HG03045 (cell line): Measurements from ENCODE around the gene SLC12A2.

Source experiments
- ATAC-seq: cut with Tn5 transposase; IDR thresholded peaks from one replicate; pipeline ENCODE4 v1.9.1; 2021; ENCODE audit warnings: mild to moderate bottlenecking, moderate library complexity; ENCODE audit not compliant: unreplicated experiment

Gene SLC12A2

DNA sequence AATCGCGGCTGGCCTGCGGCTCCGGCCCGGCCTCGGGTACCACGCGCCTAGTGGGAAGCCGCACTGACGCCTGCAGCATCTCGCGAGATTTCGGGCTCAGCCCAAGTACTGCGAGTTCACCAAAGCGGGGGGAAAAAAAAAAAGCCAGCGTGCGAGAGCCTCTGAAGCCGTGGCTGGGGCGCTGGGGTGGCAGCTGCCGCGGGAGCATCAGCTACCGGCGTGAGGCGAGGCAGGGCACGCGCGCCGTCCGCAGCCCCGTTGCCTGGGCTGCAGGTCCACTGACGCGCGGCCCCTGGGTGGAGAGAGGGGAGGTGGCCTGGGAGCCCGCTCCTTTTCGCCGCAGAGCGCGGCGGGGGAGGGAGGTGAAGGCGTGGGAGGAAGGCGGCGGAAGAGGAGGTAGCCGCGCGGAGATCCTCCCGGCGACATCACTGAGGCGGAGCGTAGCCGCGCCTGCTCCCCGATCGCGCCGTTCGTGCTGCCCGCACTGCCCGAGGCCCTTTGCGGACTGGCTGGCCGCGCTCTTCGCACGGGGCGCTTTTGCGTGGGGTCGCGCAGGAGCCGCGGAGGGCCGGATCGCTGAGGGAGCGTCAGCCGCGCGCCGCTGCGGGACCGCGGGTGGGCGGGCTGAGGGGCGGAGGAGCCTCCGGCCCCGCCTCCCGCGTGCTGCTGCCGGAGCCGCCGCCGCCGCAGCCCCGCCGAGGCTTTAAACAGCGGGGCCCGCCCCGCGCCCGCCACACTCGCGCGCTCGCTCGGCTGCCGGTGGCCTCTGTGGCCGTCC is at the start of gene SLC12A2:
SLC12A2 (plus strand) TSS at position 734 of the 778 bp plus-strand sequence. CDS start 189 bp downstream, outside the sequence.
- ATAC-seq, result peak; percentile 67

DNA sequence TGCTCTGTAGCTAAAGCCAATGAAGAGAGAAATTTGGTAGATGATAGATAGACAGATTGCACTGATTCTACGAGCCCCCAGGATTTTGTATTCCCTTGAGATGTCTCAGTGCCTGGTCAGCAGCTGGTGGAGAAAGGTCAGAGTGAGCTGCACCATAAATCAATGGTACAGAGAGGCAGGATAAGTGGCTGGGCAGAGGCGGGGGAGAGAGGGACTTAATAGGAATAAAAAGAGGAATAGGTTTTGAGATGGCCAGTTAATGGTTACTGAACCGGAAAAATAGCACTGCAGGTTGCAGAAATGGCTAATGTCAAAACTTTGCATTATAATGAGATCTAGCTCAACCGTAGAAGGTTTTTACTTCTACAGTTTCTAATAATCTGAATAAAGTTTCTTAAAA is 47.9 kb upstream of the SLC12A2 start:
- ATAC-seq, result no peak

DNA sequence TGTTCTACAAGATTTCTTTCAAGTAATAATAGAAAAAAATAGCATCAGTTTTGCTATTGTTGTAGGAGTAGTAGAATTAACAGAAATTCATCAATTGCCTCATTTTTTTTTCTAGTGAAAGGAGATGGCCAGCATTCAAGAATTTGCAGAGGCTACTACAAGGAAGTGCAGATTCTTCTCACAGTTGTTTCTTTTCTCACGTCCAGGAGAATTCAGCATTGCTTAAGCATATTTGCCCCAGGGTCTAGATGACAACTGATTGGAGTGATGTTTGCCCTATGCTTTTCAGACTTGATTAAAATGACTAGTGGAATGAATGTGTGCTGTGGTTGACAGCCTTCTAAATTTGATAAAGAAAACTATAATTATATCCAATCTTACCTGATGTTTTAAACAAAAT is 46.6 kb upstream of the SLC12A2 start:
- ATAC-seq, result no peak

DNA sequence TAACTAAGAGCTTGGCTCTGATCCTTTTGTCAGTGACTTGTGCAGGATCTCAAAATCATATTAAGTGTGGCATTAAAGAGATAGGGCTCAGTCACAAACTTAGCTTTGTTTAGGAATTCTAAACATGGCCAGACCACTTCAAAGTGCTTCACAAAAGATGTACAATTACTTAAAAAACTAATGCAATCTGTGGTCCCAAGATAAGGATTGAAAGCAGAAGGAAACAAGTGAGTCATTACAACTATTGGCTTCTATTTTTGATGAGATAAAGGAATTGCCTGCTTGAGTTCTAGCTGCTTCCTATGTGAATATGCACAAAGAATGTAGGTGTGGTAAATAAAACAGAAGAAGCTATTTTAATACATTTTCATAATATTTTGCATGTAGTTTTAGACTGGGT is 44.9 kb upstream of the SLC12A2 start:
- ATAC-seq, result no peak

DNA sequence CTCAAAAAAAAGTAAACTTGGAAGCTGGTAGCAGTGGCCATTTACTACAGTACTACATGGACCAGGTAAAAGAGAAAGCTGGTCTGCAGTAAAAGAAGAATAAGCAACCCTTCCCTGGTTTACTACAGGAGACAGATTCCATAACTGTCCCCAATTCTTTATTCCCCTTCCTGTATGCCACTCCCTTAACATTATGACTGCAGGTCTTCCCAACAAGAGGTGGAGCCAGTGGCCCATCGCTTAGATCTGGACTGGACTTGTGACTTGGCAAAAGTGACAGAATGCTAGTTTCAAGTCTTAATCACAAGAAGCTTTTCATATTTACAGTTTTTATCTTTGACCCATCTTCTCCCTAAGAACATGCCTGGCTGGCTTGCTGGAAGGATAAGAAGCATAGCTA is 42.6 kb upstream of the SLC12A2 start:
- no peak for ATAC-seq

DNA sequence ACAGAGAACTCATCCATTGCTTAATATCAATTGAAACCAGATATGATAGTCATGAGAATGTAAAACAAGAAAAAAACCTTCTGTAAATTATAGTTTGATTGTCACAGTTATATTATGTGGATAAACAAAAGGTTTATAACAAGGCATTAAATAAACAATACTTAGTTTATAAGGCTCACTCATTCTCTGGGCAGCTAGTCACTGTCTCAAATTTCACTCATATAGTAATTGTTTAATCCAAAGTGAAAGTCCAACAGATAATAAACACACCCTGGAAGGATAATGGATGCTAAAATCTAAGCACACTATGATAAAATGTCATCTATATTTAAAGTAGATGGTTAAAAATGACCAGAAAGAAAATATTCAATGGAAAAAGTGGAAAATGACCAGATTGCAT is 30.8 kb upstream of the SLC12A2 start:
- no peak for ATAC-seq

DNA sequence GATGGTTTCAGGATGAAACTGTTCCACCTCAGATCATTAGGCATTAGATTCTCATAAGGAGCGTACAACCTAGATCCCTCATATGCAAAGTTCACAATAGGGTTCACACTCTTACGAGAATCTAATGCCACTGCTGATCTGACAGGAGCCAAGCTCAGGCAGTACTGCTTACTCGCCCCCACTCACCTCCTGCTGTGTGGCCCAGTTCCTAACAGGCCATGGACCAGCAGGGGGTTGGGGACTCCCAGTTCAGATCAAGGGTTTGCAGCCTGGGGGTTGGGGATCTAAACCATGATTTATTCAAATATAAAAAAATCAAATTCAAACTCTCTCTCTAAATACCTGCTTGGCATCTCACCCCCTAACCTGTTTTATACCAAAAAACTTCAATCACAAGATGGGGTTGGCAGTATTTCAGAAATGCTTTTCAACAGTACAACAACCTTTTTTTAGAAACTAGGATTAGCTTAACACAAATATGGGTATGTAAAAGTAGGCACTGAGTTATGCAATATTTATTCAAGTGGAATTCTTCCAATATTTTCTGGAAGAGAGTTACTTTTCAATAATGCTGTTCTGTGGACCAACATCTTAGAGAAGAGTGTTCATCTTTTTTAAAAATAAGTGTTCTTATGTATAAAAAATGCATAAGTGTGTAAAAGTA is 30.1 kb upstream of the SLC12A2 start:
- ATAC-seq, result no peak

DNA sequence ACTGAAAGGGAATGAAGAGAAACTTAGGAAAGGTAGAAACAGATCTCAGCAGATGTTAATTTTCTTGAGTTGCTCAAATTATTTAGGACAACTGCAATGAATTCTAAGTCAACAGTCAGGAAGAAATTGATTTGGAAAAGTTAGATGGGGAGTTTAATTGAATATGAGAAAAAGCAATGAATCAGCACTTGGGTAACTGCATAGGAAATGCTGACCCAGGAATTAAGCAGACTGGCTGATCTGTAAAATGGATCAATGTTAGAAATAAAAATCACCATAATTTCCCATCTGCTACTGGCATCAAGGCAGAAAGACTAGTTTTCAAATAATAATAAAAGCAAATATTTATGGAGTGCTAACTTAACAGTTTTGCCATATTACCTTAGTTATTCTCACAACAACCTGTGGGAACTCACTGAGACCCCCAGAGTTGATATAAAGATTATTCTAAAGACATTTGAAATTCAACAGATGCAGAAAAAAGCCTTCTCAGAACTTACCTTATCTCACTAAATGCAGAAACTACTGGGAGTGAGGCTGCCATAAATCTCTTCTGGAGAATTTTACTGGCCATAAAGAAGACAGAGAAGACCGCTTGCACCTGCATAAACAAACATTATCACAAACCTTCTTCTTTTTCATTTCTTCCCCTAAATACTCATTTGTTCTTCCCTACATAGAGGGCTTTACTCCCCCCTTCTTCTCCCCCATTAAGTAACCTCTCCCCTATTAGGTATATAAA is 22.8 kb upstream of the SLC12A2 start:
- no peak for ATAC-seq

DNA sequence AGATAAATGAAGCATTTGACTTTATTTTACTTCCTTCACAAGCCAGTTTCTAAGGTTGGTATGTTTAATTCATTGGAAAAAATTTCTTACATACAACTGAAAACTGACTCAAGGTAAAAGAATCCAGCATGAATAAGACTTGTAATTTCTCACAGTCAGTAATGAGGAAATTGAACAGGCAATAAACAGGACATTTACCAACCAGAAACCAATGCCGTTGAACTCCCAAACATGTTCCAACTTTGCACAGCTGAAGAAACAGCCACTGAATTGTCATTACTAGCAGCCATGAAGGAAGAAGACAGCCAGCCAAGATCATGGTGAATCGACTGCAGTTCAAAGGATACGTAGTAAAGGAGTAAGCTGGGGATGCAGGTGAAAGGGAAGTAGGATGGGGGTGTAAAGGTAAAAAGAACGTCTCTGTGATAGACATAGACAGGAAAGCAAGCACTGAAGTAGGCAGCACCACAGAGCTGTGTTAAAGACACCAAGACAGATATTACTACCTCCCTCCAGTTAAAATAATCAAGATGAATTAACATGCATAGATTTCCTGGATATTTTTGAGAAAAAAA is 21.3 kb upstream of the SLC12A2 start:
- no peak for ATAC-seq

DNA sequence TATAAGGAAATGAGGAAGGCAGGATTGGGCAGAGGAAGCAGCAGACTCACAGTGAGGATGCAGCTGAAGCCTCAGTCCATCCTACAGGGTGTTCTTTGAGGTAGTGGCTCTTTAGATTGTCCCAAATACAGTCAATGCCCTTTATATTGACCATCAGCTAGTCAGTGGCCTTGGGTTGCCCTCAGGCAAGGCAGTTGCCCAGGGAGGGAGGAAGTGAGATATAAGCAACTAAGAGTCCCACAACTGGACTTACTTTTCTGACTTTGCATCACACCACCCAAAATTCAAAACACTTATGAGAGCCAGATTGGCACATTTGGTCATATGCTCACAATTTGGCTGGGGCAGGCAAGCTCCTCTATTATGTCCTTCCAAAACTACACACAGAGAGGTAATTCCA is 9.4 kb upstream of the SLC12A2 start:
- ATAC-seq, result no peak

DNA sequence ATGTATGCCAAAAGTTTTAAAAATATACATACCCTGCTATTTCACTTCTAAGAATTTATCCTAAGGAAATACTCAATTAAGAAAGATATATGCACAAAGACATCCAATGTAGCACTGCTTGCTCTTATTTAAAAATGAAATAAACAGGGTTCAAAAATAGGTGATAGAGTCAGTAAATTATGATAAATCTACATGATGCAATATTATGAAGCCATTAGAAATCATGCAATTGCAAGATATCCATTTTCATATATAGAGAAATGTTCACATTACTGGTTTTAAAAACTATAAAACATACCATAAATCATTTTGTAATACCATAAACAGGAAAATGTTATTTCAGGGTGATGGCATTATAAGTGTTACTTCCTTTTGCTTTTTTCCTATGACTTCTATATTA is 8.6 kb upstream of the SLC12A2 start:
- ATAC-seq, result no peak

DNA sequence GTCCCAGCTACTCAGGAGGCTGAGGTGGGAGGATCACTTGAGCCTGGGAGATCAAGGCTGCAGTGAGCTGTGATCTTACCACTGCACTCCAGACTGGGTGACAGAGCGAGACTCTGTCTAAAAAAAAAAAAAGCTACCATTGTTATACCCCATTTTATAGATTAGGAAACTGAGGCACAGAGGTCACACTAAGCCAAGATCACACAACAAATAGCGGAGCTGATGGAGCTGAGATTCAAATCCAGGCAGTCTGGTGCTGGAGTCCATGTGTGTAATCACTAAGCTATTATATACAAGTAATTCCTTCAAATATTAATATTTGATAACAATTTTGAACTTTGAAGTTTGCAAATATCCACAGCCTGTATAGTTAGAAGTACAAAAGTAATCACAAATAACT is 6.0 kb upstream of the SLC12A2 start:
- no peak for ATAC-seq

DNA sequence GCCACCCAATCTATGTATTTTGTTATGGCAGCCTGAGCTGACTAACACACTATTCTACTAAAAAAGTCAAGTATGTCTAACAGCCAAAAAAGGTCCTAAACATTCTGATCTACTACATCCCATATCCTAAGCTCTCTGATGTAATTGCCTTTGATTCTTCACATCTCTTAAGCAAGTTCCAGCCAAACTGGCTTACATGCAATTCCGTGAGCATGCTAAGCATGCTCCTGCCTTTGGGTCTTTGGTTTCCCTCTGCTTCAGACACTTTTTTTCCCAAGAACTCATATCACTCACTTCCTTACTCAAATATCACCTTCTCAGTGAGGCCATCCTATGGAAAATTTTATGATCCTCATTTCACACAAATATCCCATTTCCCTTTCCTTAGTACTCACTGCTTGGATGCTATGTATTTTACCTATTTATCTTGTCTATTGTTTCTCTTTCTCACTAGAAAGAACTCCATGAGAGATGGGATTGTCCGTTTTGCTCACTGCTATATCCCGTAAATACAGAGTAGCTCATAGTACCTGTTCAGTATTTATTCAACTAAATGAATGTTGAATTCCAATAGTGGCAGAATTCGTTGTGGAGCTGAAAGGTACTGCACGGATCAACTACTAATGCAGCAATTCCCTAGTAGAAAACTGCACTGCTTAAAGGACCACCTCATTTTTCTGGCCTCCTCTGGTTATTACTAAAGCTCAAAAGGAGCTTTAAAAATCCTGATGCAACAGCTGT is 2.3 kb upstream of the SLC12A2 start:
- no peak for ATAC-seq

DNA sequence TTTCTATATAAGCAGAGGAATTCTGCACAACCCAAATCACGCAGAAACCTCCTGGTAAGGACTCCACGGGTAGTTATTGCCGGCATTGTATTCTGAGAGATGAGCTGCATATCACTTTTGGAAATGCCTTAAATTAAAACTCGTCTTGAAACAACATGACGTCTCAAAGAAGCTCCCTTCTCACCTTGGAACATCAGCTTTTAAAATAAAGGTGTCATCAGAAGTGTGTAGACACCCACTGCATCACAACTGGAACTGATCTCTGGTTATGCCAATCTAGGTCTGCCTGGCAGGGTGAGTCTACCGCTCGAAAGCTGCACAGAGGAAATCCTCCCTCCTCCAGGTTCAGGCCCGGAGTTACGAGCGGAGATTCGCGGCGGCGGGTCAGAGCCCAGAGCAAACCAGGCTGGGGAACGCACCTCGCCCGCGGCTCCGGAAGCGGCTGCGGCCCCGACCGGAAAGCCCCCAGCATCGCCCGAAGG is 974 bp upstream of the SLC12A2 start:
- ATAC-seq, result peak; percentile 16

DNA sequence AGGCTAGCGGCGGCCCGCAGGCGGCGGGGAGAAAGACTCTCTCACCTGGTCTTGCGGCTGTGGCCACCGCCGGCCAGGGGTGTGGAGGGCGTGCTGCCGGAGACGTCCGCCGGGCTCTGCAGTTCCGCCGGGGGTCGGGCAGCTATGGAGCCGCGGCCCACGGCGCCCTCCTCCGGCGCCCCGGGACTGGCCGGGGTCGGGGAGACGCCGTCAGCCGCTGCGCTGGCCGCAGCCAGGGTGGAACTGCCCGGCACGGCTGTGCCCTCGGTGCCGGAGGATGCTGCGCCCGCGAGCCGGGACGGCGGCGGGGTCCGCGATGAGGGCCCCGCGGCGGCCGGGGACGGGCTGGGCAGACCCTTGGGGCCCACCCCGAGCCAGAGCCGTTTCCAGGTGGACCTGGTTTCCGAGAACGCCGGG is 253 bp downstream of the SLC12A2 start:
- ATAC-seq, result peak; percentile 35

DNA sequence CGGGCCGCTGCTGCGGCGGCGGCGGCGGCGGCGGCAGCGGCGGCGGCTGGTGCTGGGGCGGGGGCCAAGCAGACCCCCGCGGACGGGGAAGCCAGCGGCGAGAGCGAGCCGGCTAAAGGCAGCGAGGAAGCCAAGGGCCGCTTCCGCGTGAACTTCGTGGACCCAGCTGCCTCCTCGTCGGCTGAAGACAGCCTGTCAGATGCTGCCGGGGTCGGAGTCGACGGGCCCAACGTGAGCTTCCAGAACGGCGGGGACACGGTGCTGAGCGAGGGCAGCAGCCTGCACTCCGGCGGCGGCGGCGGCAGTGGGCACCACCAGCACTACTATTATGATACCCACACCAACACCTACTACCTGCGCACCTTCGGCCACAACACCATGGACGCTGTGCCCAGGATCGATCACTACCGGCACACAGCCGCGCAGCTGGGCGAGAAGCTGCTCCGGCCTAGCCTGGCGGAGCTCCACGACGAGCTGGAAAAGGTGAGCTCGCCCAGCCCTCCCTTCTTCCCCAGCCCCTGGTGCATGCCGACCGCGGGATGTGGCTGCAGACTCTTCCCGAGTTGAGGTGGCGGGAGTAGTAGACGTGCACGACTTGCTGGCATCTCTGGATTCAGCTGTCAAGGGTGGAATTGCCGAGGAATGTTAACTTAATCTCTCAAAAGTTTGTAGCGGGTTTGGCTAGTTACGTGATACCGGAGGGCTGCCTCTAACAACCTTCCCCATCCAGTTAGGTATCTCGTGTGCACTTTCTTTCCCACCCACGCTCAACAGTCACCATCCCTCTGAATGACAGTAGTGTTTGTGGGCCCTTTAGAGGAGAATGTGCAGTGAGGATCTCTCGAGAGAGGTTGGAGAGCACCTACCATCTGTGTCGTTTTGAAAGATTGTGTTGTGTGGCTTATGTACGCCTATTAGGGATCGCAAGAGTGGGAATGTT is 932 bp downstream of the SLC12A2 start:
- peak; percentile 8 for ATAC-seq

DNA sequence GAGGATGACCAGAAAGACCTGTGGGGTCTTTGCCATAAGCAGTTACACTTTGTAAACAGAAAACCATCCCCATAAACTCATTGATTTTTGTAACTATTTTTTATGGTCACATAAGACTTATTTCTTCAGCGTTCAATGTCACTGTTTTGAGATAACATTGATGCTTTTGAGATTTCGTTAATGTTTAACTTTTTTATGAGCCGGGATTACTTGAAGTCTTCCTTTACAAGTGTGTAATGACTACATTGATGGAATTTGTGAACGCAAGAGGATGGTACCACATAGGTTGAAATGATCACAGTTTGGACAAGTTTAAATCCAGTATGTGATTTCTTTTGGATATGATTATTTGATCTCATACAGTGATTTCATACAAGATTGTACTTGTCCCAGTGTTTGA is 1.8 kb downstream of the SLC12A2 start:
- ATAC-seq, result no peak

DNA sequence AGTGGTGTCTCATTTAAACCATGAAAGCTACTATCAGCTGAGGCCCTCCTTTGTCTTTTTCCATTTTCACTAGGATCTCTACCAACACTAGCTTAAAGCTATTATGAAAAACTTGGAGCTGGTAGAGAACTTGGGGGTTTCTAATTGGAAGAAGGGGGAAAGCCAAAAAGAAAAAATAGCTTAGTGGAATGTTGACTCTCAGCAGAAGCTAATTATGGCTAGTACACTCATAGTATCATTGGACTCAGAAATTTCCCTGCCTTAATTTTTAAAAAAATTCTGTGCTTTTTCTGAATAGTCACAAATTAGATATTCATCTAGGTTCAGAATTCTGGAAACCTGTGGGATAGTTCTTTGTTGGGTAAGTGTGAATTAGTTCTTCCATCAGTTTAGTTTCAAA is 8.0 kb downstream of the SLC12A2 start:
- ATAC-seq, result no peak

DNA sequence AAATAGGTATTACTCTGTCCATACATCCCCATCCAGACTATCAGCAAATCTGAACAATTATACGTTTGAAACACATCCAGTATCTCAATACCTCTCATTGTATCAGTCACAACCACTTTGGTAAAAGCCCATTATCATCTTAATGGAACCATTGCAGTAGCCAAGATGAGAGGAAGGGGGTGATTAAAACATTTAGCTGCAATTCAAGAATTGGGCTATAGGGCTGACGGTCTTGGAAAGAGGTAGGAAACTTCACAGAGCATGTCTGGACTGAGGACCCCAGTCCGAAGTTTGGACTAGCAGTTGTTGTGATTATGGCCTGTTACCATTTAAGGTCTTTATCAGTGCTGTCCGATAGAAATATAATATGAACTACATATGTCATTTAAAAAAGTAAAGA is 8.6 kb downstream of the SLC12A2 start:
- ATAC-seq, result no peak

DNA sequence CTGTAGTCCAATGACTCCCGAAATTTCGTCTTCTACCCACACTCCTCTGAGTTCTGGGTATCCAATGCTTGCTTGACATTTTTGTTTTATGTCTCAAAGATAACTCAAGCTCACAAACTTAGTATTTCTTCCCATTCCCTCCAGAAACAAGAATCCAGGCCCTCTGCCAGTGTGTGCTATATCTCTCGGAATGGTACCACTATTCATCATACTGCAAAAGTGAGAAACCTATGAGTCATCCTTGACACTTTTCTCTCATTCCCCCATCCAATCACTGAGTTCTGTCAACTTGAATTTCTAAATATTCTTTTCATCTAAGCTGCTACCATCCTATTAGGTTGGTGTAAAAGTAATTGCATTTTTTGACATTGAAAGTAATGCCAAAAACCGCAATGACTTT is 9.8 kb downstream of the SLC12A2 start:
- no peak for ATAC-seq
